Vagina (tissue), 2 donors: ENCODE measurements around the gene ATXN1. TPM values are rescaled to one million over a fixed set of nuclear protein-coding genes. Genes with fewer than 3 reads are reported as not detected.

Experiments used
- DNase-seq, 2 donors: peaks; one replicate each; pipeline ENCODE4 v3.0.0-alpha.2; 2017; ENCODE audit errors: extremely low spot score in 2 of 2
- H3K27ac ChIP-seq: fragments of 200-600 bp; sonication (generic); one replicate; pipeline ENCODE4 v1.5.1; 2019
- H3K27me3 ChIP-seq: fragments of 200-600 bp; sonication (generic); one replicate; pipeline ENCODE4 v1.5.1; 2019
- H3K36me3 ChIP-seq, 2 donors: fragments of 200-600 bp; sonication (generic); one replicate each; pipeline ENCODE4 v1.5.1; 2017 to 2019
- H3K4me1 ChIP-seq: fragments of 200-600 bp; sonication (generic); one replicate; pipeline ENCODE4 v1.5.1; 2019
- H3K4me3 ChIP-seq, 2 donors: fragments of 200-600 bp; sonication (generic); 1 replicate in 1 of 2; 2 replicates in 1 of 2; pipeline ENCODE4 v1.5.1; 2016 to 2019
- H3K9me3 ChIP-seq: fragments of 200-600 bp; sonication (generic); one replicate; pipeline ENCODE4 v1.5.1; 2019
- CTCF ChIP-seq, 3 experiments: fragments of 450-650 bp in 2 of 3; fragments of 200-600 bp in 1 of 3; sonication (generic) in 1 of 3; IDR thresholded peaks; one replicate each; pipeline ENCODE4 v1.5.1; 2017 to 2019; ENCODE audit warnings: antibody characterized with exemption in 3 of 3, mild to moderate bottlenecking in 2 of 3, moderate library complexity in 2 of 3
- POLR2A ChIP-seq, 2 donors: fragments of 450-650 bp; IDR thresholded peaks; one replicate each; pipeline ENCODE4 v1.6.1; 2017; ENCODE audit warnings: antibody characterized with exemption in 2 of 2, mild to moderate bottlenecking in 2 of 2, moderate library complexity in 2 of 2
- POLR2AphosphoS5 ChIP-seq, 2 donors: sonication (generic); formaldehyde crosslinking; IDR thresholded peaks; one replicate each; pipeline ENCODE4 v1.9.0; 2017; ENCODE audit warnings: antibody characterized with exemption in 2 of 2, mild to moderate bottlenecking in 2 of 2, low read depth in 1 of 2; ENCODE audit not compliant: insufficient read depth in 1 of 2
- intact Hi-C: fragments of 100-400 bp; cut with DNase I; formaldehyde crosslinking; loops from one replicate; pipeline ENCODE4 v1.15.1; 2023
- total RNA-seq: library from RNA; depleted of rRNA; stranded (reverse); fragments of >200 nt; gene quantifications from one replicate; pipeline ENCODE4 v1.2.3, GENCODE V29; 2016

Gene ATXN1
- total RNA-seq, 1 donor from 2014 or later, result 43.2 TPM

DNA sequence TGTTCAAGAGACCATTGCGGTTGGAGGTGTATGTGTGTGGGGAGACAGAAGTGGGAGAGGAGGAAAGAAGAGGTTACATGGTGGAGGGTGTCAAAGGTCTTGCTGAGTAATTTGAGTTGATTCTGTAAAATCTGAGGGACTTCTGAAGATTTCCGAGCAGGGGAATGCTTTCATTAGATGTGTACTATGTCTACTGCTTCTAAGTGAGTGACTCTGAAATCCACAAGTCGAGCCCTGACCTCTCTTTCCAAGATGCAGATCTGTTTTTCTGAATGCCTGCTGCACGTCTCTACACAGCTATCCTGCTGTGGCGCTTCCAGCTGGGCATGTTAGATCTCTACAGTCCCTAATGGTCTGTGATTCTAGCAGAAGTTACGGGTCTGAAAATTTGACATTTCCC is 209.8 kb downstream of the ATXN1 start:
- no peaks in the 10 kb centered on the region for H3K36me3 ChIP-seq
- no peaks in the 10 kb centered on the region for H3K27me3 ChIP-seq
- no peak for DNase-seq
- intact Hi-C loops, result no loop called here
- H3K27ac ChIP-seq, result no peak overlapping the region
- no peak for TF ChIP-seq POLR2AphosphoS5 (IDR thresholded peaks at IDR 0.05; ENCODE audit: insufficient read depth in 1 of 2, low read depth in 1 of 2)
- TF ChIP-seq CTCF (IDR thresholded peaks at IDR 0.05), result no peak
- no peak for TF ChIP-seq POLR2A (IDR thresholded peaks at IDR 0.05)
- no peaks in the 10 kb centered on the region for H3K9me3 ChIP-seq
- no peak overlapping the region for H3K4me3 ChIP-seq
- peaks cover 13% of the 10 kb centered on the region for H3K4me1 ChIP-seq

DNA sequence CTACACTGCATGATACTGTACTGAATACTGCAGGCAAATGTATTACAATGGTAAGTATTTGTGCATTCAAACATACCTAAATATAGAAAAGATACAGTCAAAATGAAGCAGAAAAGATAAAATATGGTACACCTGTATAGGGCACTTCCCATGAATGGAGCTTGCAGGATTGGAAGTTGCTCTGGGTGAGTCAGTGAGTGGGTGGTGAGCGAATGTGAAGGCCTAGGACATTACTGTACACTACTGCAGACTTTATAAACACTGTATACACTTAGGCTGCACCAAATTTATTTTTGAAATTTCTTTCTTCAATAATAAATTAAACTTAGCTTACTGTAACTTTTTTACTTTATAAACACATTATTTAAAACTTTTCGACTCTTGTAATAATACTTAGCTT is 213.1 kb downstream of the ATXN1 start:
- DNase-seq, result no peak
- Histone ChIP-seq H3K27me3 (no peaks in the 10 kb centered on the region), H3K36me3 (no peaks in the 10 kb centered on the region), H3K4me1 (peaks cover 23% of the 10 kb centered on the region), H3K9me3 (no peaks in the 10 kb centered on the region), H3K27ac (no peak overlapping the region), H3K4me3 (no peak overlapping the region)
- intact Hi-C loops, result loop anchor here (10.0 kb wide), 1 partner anchor 217 kb away; the partner anchor contains the start of gene ATXN1
- no peak for TF ChIP-seq POLR2A (IDR thresholded peaks at IDR 0.05)
- no peak for TF ChIP-seq POLR2AphosphoS5 (IDR thresholded peaks at IDR 0.05; ENCODE audit: insufficient read depth in 1 of 2, low read depth in 1 of 2)
- no peak for TF ChIP-seq CTCF (IDR thresholded peaks at IDR 0.05)

DNA sequence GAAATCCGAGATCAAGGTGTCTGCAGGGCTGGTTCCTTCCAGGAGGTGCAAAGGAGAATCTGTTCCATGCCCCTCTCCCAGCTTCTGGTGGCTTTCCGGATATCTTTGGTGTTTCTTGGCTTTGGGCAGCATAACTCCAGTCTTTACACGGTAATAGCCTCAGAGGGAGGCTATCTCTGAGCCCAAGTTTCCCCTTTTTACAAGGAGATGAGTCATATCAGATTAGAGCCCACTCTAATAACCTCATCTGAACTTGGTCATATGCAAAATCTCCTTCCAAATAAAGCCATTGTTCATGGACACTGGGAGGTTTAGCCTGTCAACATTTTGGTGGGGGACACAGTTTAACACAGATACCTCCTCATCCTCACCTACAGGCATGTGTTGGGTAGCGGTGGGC is 213.7 kb downstream of the ATXN1 start:
- intact Hi-C loops, result loop anchor here (10.0 kb wide), 1 partner anchor 217 kb away; the partner anchor contains the start of gene ATXN1
- no peak for DNase-seq
- H3K27ac ChIP-seq, result no peak overlapping the region
- TF ChIP-seq POLR2A (IDR thresholded peaks at IDR 0.05) (no peak), CTCF (IDR thresholded peaks at IDR 0.05) (no peak), POLR2AphosphoS5 (IDR thresholded peaks at IDR 0.05; ENCODE audit: insufficient read depth in 1 of 2, low read depth in 1 of 2) (no peak)
- H3K27me3 ChIP-seq, result no peaks in the 10 kb centered on the region
- no peak overlapping the region for H3K4me3 ChIP-seq
- H3K9me3 ChIP-seq, result no peaks in the 10 kb centered on the region
- H3K4me1 ChIP-seq, result peaks cover 23% of the 10 kb centered on the region
- no peaks in the 10 kb centered on the region for H3K36me3 ChIP-seq

DNA sequence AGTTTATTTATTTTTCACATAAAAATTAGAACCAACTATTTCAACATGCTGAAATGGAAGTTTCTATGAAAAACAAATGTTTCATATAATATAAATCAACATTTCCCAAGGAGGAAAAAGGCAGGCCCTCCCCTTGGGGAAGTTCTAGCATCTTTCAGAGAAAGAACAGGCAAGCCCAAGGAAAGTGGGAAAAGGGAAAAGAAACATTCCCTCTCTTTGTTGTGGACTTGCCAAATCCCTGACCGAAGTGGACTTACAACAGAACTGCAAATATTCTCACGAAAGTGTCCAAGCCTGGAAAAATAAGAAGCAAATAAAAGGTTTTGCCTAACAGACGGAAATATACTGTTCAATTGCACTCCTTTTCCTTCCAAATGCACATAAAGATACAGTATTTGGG is 214.4 kb downstream of the ATXN1 start:
- H3K27me3 ChIP-seq, result no peaks in the 10 kb centered on the region
- intact Hi-C loops, result loop anchor here (10.0 kb wide), 1 partner anchor 218 kb away; the partner anchor contains the start of gene ATXN1
- no peaks in the 10 kb centered on the region for H3K9me3 ChIP-seq
- no peak overlapping the region for H3K27ac ChIP-seq
- TF ChIP-seq POLR2AphosphoS5 (IDR thresholded peaks at IDR 0.05; ENCODE audit: insufficient read depth in 1 of 2, low read depth in 1 of 2) (no peak), CTCF (IDR thresholded peaks at IDR 0.05) (no peak), POLR2A (IDR thresholded peaks at IDR 0.05) (no peak)
- peaks cover 23% of the 10 kb centered on the region for H3K4me1 ChIP-seq
- H3K4me3 ChIP-seq, result no peak overlapping the region
- no peak for DNase-seq
- no peaks in the 10 kb centered on the region for H3K36me3 ChIP-seq

GRCh38 chr6:16545382-16545781 is 215.9 kb downstream of the ATXN1 start:
- no peaks in the 10 kb centered on the region for H3K36me3 ChIP-seq
- H3K4me3 ChIP-seq, result no peak overlapping the region
- H3K4me1 ChIP-seq, result peaks cover 23% of the 10 kb centered on the region
- no peaks in the 10 kb centered on the region for H3K27me3 ChIP-seq
- H3K27ac ChIP-seq, result no peak overlapping the region
- H3K9me3 ChIP-seq, result no peaks in the 10 kb centered on the region
- intact Hi-C loops, result loop anchor here (10.0 kb wide), 1 partner anchor 219 kb away; the partner anchor contains the start of gene ATXN1
- TF ChIP-seq POLR2AphosphoS5 (IDR thresholded peaks at IDR 0.05; ENCODE audit: insufficient read depth in 1 of 2, low read depth in 1 of 2) (no peak), POLR2A (IDR thresholded peaks at IDR 0.05) (no peak), CTCF (IDR thresholded peaks at IDR 0.05) (no peak)
- no peak for DNase-seq
